ENCODE measurements around the gene HDAC9.

The HDAC9 gene

DNA sequence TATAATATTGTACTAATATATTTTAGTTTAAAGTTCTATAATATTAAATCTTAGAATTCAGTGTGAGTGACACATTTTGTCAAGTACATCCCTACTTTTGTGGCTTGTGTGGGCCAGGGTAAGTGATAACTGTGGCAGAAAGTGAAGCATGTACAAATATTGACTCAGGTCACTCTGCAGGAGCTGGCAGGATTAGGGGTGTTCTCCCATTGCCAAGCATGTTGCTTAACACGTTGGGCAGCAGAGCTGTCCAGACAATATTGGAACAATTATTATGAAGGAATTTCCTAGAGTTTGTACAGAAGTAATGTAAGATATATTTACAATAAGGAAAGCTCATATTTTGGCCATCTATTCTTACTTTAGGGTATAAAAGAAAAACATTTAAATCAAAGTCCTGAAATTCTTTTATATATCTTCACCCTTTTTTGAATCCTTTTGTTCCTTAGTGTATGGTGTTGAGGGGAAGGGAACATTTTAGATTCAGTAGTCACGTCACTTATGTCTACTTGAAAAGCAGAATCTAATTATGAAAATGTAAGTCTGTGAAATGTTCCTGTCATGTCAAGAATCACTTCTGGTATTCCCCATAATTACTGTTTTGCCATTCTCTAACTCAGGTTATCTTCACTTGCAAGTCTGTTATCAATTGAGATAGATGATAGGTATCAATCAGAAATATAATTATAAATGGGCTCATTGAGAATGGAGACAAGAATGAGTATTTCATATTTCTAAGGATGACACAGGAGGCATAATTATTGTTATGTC, 4.0 kb downstream of the HDAC9 start:
- H3K4me3 ChIP-seq (ENCODE audit: low read length) = peak overlapping the region; percentile 78
- peaks cover 82% of the 10 kb centered on the region for H3K79me2 ChIP-seq (ENCODE audit: control insufficient read depth, low read length)
- H3K9me2 ChIP-seq (replicated peaks; ENCODE audit: control insufficient read depth, low read length) = no peaks in the 10 kb centered on the region
- no peaks in the 10 kb centered on the region for H4K20me1 ChIP-seq (ENCODE audit: control insufficient read depth, insufficient read depth, low read depth, low read length)
- H3K27me3 ChIP-seq (ENCODE audit: control insufficient read depth, low read length) = no peaks in the 10 kb centered on the region
- H3K4me2 ChIP-seq (ENCODE audit: low read length) = peak overlapping the region; percentile 79
- peaks cover 78% of the 10 kb centered on the region for H3K4me1 ChIP-seq (ENCODE audit: control insufficient read depth, low read length)
- peaks cover 43% of the 10 kb centered on the region for H3K36me3 ChIP-seq (ENCODE audit: control insufficient read depth, low read length)
- peak overlapping the region; percentile 52; the same call in 1 of the 2 replicates for H3K27ac ChIP-seq (ENCODE audit: low read depth, low read length)
- peaks cover 26% of the 10 kb centered on the region for H3F3A ChIP-seq (ENCODE audit: control insufficient read depth, insufficient read depth)
- H3K9me3 ChIP-seq (ENCODE audit: control insufficient read depth, insufficient read depth, low read length) = no peaks in the 10 kb centered on the region
- no peak for TF ChIP-seq EZH2phosphoT487 (IDR thresholded peaks at IDR 0.05; ENCODE audit: borderline replicate concordance, low read length)
- TF ChIP-seq, protein P1, sequence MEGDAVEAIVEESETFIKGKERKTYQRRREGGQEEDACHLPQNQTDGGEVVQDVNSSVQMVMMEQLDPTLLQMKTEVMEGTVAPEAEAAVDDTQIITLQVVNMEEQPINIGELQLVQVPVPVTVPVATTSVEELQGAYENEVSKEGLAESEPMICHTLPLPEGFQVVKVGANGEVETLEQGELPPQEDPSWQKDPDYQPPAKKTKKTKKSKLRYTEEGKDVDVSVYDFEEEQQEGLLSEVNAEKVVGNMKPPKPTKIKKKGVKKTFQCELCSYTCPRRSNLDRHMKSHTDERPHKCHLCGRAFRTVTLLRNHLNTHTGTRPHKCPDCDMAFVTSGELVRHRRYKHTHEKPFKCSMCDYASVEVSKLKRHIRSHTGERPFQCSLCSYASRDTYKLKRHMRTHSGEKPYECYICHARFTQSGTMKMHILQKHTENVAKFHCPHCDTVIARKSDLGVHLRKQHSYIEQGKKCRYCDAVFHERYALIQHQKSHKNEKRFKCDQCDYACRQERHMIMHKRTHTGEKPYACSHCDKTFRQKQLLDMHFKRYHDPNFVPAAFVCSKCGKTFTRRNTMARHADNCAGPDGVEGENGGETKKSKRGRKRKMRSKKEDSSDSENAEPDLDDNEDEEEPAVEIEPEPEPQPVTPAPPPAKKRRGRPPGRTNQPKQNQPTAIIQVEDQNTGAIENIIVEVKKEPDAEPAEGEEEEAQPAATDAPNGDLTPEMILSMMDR (IDR thresholded peaks at IDR 0.05; ENCODE audit: low read depth, low read length, poor library complexity, severe bottlenecking) = no peak

DNA sequence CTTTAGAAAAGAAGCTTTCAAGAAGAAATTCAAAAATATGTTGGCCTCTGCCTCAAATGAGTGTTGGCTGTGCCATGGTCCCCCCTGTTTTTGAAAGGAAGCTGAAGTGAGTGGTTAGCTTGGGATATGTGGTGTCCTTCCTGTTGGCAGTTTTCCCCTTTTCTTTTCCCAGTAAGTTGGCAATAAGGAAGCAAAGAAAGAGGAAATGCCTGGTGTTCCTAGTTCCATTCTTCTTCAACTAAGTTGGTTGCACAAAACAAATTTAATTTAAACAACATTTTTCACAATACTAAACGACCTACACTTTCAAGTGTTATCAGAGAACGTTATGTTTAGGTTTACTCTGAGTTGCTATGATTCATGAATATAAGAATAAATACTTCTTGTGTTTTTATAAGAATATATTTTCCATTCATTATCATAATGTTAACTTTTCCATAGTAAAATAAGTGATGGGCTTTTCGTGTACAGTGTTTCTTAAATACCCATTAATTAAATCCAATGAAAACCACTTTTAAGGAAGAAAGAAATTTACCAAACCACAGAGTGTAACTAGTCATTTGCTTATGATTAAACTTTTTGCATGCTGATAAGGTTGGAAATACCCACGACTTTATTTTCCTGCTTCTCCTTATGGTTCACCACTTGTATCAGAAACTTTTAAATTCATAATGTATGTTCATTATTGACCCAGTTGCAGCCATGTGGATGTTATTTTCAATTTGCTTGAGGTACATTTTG, 7.7 kb downstream of the HDAC9 start:
- Histone ChIP-seq H3K4me1 (ENCODE audit: control insufficient read depth, low read length) (peaks cover 95% of the 10 kb centered on the region), H4K20me1 (ENCODE audit: control insufficient read depth, insufficient read depth, low read depth, low read length) (no peaks in the 10 kb centered on the region), H3K36me3 (ENCODE audit: control insufficient read depth, low read length) (peaks cover 35% of the 10 kb centered on the region), H3K4me2 (ENCODE audit: low read length) (peak overlapping the region; percentile 51), H3F3A (ENCODE audit: control insufficient read depth, insufficient read depth) (peaks cover 28% of the 10 kb centered on the region), H3K9me3 (ENCODE audit: control insufficient read depth, insufficient read depth, low read length) (no peaks in the 10 kb centered on the region), H3K79me2 (ENCODE audit: control insufficient read depth, low read length) (peaks cover 86% of the 10 kb centered on the region), H3K27me3 (ENCODE audit: control insufficient read depth, low read length) (no peaks in the 10 kb centered on the region), H3K27ac (ENCODE audit: low read depth, low read length) (peak overlapping the region; percentile 2; the same call in 1 of the 2 replicates), H3K9me2 (replicated peaks; ENCODE audit: control insufficient read depth, low read length) (no peaks in the 10 kb centered on the region), H3K4me3 (ENCODE audit: low read length) (peak overlapping the region; percentile 31)
- TF ChIP-seq, protein P1 (IDR thresholded peaks at IDR 0.05; ENCODE audit: low read depth, low read length, poor library complexity, severe bottlenecking) = no peak
- TF ChIP-seq EZH2phosphoT487 (IDR thresholded peaks at IDR 0.05; ENCODE audit: borderline replicate concordance, low read length) = no peak

DNA sequence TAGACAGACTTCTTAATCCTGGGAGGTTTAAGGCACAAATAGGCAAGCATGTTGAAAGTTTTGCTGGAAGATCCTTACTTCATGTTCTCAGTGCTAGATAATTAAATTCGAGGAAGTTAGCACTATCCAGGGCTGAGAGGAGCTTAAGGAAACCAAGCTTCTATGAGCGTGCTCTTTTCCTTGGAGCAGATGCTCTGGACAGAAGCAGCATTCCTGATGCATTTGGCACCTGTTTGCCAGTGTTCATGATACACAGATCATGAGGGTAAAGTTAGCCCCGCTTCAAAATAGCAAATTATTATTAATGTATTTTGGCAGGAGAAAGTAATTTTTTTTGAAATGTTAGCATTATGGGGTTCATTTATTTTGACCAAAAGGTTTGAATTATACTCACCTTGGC, 9.4 kb downstream of the HDAC9 start:
- H3K27me3 ChIP-seq (ENCODE audit: control insufficient read depth, low read length) = no peaks in the 10 kb centered on the region
- no peak overlapping the region; the same call in 1 of the 2 replicates for H3K27ac ChIP-seq (ENCODE audit: low read depth, low read length)
- no peaks in the 10 kb centered on the region for H4K20me1 ChIP-seq (ENCODE audit: control insufficient read depth, insufficient read depth, low read depth, low read length)
- TF ChIP-seq EZH2phosphoT487 (IDR thresholded peaks at IDR 0.05; ENCODE audit: borderline replicate concordance, low read length) = no peak
- TF ChIP-seq, protein P1 (IDR thresholded peaks at IDR 0.05; ENCODE audit: low read depth, low read length, poor library complexity, severe bottlenecking) = no peak
- peak overlapping the region; percentile 59 for H3K4me3 ChIP-seq (ENCODE audit: low read length)
- peaks cover 85% of the 10 kb centered on the region for H3K79me2 ChIP-seq (ENCODE audit: control insufficient read depth, low read length)
- H3K9me3 ChIP-seq (ENCODE audit: control insufficient read depth, insufficient read depth, low read length) = no peaks in the 10 kb centered on the region
- H3K36me3 ChIP-seq (ENCODE audit: control insufficient read depth, low read length) = peaks cover 26% of the 10 kb centered on the region
- H3K4me2 ChIP-seq (ENCODE audit: low read length) = peak overlapping the region; percentile 83
- H3K4me1 ChIP-seq (ENCODE audit: control insufficient read depth, low read length) = peaks cover 96% of the 10 kb centered on the region
- no peaks in the 10 kb centered on the region for H3K9me2 ChIP-seq (replicated peaks; ENCODE audit: control insufficient read depth, low read length)
- peaks cover 28% of the 10 kb centered on the region for H3F3A ChIP-seq (ENCODE audit: control insufficient read depth, insufficient read depth)

Data from DOHH2 (cell line).